GM18907 (cell line): ENCODE results near the gene GFAP.

ENCODE experiments used
- ATAC-seq: cut with Tn5 transposase; IDR thresholded peaks from one replicate; pipeline ENCODE4 v1.9.1; 2021; ENCODE audit warnings: mild to moderate bottlenecking, moderate library complexity; ENCODE audit not compliant: unreplicated experiment

GFAP gene

DNA sequence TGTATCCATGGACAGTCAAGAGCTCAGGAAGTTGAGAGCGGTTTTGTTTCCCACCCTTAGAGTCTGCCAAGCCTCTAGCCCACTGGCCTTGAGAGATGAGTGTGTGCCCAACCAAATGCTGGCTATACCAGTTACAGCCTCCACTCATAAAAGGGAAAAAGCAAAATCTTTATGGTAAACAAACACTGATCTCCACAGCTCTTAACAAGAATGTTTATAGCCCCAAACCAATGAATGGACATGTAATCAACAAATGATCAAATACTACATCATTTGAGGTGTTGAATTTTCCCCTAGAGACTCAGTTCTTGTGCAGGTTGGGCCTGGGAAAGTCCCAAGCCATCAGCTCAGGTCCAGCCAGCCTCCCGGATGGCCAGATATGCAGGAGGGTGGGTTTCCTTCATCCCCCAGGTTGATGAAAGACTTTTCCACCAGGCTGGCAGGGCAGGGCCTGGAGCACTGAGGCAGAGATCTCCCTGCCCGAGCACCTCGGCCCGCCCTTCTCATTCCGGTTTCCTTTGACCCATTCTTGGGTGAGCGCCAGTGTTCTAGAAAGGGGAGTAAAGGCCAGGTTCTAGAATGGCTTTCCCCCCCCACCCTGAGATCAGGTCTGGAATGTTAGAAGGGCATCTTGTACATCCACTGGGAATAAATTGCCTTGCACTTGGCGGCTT is 12.2 kb downstream of the GFAP start:
- ATAC-seq: no peak

DNA sequence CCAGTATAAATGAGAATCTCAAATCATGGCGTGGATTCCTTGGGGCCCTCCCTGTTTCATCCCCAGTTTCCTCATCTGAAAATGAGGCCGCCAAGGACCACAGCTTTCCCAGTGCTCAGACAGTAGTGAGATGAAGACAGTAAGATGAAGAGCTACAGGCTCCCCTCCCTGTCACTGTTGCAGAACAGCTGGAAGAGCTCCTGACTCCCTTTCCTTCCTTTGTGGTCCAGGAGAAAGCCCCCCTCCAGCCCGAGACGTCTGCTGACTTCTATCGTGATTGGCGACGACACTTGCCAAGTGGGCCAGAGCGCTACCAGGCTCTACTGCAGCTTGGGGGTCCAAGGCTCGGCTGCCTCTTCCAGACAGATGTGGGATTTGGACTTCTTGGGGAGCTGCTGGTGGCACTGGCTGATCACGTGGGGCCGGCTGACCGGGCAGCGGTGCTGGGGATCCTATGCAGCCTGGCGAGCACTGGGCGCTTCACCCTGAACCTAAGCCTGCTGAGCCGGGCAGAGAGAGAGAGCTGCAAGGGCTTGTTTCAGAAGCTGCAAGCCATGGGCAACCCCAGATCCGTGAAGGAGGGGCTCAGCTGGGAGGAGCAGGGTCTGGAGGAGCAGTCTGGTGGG is 13.1 kb downstream of the GFAP start:
- ATAC-seq: no peak

DNA sequence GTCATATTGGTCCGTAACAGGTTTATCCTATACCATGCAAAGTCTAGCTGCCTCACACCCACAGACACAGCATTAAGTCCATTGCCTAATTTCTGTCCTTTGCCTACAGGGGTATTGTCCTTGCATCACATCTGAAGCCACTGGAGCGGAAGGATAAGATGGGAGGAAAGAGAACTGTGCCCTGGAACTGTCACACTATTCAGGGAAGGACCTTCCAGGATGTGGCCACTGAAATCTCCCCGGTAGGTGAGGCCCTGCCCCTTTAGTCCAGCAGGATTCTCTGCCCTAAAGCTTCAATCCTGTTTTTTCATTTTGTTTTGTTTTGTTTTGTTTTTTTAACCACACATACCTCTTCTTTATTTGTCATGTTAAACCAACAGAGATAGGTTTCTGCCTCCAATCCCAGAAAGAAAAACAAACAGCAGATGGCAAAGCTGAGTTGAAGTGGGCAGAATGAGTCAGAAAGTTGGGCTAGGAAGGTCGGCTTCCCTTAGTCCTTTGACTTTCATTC is 13.8 kb downstream of the GFAP start:
- ATAC-seq: no peak

DNA sequence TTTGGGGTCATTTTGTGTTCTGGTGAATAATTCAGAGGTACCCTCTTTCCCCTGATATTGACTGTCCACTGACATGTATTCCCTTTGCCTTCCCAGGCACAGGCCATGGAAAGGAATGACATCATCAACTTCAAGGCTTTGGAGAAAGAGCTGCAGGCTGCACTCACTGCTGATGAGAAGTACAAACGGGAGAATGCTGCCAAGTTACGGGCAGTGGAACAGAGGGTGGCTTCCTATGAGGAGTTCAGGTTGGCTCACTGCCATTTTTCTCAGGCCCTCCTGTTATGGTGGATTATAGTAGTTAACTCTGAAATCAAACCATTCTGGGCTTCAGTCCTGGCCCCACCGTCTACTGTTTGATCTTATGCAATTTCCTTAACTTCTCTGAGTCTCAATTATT is 14.4 kb downstream of the GFAP start:
- ATAC-seq: no peak

DNA sequence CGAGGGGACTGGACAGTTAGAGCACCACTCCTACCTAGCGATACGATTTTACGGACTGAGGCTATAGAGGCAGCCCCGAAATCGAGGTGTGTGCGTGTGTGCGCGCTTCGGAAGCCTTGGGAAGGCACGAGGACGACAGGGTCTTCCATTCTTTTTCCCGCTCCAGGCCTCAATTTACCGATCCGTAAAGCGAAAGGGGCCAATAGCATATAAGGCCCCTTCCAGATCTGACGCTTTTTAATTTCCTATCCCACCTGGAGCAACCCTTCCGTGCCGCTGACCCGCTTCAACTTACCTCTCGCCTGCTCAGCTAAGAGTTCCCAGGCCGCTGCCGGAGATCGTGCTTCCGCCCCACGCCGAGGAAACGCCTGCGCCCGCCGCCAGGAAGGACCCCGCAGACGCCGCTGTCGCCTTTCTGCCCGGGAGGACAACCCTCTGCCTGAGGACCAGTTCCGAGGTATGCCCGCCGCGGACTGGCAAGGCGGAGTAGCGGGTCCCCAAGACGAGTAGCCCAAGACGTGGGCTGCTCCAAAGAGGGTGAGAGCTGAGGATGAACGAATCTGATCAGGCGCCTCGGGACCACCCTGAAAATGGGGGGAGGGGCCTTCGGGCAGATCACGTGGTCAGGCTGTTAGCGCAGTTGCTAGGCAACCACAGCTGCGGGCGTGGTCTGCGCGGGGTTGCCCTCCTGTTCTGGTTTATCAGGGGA is 16.1 kb downstream of the GFAP start, which contains the start of gene EFTUD2:
TSS of gene EFTUD2 (minus strand) at position 372 of the 709 bp plus-strand sequence. CDS start 4,924 bp downstream, outside the sequence.
- ATAC-seq: peak; percentile 79

DNA sequence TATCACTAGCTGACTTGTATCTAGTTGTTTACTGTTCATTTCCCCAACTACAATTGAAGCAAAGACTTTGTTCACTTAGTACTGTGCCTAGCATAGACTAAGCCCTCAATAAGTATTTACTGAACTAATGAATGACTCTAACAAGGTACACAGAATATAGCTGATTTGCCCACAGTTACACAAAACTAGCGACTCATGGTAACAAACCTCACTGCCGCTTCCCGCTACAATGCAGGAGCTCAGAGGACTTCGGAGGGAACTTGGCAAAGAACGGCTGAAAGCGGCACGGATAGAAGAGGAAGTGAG is 16.6 kb downstream of the GFAP start:
- no peak for ATAC-seq

DNA sequence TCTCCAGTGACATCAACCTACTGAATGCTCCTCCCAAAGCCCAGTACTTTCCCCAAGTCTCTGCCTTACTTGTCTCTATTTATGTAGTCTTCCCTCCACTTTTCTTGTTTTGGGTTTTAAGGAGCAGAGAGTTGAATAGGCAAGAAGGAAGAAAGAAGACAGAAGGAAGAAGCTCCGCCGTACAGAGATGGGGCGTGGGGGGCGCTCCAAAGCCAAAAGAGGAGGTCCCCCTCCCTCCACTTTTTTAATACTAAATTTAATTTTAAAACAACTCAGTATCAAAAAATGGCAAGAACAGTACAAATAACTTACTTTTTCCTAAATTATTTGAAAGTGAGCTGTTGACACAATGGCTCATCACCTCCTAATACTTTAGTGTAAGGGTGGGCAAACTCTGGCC is 20.7 kb downstream of the GFAP start:
- no peak for ATAC-seq

DNA sequence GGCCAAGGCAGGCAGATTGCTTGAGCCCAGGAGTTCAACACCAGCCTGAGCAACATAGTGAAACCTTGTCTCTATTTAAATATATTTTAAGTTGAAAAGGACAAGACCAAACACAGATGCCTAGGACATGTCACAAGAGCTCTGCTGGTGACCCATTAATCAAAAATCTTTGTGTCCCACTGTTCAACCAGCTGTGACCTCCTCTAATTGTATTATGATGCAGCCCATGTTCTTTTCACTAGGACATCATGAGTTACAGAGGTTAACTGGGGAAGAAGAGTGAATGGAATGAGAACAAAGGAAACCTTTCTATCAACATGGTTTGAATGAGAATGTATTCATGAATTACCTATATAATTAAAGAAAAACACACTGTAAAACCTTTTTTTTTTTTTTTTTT is 23.1 kb downstream of the GFAP start:
- no peak for ATAC-seq

DNA sequence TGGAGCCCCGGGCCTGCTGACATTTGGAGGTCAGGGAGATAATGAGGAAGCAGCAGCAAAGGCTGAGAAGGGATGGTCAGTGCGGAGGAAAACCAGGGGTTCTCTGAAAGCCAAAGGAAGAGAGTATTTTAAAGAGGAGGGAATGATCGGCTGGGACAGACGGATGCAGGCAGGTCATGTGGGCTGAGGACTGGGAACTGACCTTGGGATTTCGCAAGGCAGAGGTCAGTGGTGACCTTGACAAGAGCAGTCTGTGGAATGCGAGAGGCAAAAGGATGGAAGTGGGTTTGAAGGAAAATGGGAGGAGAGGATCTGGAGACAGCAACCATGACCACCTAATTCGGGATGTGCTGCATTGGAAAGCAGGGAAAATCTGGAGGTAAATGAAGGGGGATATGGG is 26.3 kb downstream of the GFAP start:
- no peak for ATAC-seq

DNA sequence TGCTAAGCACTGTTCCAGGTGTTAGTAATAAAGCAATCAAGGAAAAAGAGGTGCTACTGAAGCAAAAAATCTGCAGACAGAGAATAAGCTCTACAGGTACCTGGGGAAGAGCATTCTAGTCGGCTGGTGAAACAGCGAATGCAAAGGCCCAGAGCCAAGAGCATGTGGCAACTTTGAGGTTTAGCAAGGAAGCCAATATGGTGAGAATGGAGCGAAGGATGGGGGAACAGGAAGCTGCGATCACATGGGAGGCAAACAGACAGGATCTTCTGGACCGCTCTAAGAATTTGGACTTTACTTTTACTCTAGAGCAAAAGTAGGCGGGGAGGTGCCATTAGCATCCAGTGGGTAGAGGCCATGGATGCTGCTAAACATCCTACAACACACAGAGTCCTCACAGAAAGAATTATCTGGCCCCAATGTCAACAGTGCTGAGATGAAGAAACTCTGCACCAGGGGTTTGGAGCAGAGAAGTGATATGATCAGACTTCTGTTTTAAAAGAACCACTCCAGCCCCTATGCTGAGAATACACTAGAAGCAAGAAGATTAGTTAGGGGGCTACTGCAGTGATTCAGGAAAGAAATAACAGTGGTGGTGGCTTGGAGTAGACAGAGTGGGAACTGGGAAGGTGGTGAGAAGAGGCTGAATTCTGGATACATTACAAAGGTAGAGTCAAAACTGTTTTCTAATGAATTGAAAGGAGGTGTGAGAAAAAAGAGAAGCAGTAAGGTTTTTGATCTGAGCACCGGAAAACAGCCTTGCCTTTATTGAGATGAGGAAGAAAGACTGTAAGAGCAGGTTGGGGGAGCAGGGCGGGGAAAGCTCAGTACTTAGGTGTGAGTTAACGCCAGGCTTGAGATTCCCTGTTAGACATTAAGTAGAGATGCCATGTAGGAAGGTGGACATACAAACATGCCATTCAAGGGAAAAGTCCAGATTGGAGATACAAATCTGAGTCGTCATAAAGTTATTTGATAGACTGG is 27.0 kb downstream of the GFAP start:
- no peak for ATAC-seq

DNA sequence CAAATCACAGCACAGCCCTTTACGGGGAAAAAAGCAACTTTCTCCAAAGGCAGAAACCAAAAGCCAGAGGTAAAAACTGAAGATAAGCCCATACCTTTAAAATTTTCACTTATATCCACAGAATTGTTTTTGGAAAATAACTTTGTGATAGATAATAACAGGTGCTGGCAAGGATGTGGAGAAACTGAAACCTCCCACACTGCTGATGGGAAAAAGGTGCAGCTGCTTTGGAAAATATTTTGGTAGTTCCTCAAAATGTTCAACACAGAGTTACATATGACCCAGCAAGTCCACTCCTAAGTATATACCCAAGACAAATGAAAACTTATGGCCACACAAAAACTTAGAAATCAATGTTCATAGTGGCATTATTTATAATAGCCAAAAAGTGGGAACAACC is 28.3 kb downstream of the GFAP start:
- no peak for ATAC-seq

DNA sequence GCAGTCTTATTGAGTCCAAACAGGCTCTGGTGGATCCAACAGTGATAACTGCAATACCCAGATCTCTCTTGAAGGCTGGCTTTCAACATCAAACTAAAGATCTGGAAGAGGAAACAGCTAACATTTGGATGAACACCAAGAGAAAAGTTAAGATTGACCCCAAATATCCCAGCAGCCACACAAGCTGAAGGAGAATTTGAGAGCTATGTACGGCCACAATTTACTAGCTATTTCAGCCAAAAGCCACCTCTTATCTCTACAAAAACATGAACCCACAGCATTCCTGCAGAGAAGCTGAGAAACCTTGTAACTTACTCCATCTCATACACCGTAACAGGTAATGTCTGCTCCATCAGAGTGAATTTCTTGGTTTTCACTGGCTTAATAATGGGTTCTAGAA is 30.4 kb downstream of the GFAP start:
- ATAC-seq: no peak

DNA sequence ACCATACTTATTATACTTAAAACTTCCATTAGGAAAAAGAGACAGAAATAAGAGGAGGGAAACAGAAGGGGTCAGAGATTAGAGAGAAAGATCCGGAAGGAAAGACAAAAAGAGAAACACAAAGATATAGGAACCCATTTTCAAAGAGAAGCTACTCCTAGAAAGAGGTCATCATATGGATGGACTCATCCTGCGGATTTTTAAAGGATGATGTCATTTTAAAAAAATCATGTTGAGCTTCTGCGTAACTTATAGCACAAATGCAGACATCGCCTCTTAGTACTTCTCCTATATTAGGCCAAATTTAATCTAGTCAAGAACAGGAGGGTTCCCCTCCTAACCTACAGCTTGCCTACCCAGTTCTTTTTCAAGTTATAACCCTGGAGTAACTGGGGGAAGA is 34.2 kb downstream of the GFAP start:
- no peak for ATAC-seq

DNA sequence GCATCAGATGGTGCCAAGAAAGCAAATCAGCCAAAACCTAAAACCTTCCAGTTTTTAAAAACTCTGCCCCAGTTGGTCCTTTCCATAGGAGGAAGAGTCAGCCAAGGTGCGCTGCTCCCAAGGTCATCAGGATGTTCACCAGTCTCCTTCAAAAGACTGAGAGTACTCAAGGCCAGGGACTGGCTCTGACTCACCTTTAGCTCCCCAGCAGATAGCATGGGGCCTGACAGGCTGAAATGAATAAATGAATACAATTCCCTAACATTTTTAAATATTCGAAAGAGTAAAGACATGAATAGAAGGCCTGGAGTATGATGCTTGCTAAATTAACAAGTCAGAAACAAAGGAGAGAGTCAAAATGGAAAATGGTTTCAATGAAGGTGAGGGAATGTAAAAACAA is 35.2 kb downstream of the GFAP start:
- no peak for ATAC-seq

DNA sequence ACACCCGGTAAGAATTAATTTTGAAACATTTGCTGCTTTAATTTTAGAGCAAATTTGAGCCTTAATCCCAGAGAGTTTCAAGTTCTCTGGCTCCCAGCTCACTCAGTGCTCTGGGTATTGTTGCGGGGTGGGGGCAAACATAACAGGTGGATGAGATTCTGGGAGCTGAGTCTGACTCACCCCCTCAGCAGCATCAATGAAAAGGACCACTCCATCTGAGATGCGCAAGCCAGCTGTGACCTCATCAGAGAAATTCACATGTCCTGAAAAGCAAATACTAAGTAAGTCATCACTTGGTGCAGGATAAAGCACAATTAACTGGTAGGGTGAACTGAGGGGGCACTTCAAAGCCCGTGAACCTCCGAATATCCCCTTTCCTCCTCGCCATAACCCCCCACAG is 35.9 kb downstream of the GFAP start:
- no peak for ATAC-seq

DNA sequence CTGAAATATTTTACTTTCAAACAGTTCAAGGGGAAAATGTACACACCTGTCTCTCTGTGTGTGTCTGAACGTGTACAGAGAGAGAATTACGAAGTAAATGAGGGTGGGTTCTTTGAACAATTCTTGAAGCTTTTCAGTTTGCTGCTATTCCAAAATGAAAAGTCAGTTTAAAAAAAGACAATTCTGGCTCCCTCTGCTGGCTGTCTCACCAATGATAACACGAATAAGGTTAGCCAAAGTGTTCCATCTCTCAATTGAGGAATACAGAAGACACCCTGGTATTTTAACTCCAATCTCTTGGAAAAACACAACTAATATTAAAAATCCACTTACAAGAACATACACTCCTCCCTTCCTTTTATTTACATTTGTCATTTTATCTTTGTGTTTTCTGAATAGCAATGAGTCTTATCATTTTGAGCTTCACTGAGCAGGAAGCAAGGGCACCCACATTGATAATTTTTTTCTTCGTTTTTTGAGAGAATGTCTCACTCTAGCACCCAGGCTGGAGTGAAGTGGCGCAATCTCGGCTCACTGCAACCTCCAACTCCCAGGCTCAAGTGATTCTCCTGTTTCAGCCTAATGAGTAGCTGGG is 36.6 kb downstream of the GFAP start:
- no peak for ATAC-seq

DNA sequence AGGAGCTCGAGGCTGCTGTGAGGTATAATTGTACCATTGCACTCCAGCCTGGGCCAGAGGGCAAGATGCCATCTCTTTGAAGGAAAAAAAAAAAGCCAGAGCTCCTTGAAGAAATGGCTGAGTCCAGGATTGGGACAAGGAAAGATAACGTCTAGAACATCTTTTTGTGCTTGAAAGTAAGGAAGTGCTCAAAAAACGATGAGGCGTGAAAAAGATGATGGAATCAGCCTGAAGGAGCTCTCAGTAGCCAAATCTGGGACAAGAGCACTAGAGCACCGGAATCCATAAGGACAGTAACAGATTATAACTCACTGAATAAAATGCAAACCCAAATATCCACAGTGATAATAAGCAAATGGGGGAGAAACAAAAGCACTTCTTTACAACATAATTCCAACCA is 38.2 kb downstream of the GFAP start:
- no peak for ATAC-seq

DNA sequence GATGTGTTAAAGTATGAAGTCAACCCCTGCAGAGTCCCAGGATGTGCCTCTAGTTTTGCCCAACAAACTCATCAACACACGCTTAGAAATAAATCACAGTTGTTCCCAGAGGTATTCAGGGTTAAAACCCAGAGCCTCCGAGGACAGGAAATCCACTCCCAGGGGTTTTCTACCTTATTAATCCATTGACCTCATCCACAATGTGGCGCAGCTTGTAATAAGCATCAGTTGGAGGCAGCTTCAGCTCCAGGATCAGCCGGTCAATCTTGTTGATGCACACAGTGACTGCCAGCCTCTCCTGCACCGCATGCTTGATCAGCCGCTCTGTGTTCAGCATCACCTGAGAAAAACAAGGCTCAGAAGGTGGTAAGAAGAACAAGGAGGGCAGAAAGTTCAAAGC is 39.5 kb downstream of the GFAP start:
- no peak for ATAC-seq

DNA sequence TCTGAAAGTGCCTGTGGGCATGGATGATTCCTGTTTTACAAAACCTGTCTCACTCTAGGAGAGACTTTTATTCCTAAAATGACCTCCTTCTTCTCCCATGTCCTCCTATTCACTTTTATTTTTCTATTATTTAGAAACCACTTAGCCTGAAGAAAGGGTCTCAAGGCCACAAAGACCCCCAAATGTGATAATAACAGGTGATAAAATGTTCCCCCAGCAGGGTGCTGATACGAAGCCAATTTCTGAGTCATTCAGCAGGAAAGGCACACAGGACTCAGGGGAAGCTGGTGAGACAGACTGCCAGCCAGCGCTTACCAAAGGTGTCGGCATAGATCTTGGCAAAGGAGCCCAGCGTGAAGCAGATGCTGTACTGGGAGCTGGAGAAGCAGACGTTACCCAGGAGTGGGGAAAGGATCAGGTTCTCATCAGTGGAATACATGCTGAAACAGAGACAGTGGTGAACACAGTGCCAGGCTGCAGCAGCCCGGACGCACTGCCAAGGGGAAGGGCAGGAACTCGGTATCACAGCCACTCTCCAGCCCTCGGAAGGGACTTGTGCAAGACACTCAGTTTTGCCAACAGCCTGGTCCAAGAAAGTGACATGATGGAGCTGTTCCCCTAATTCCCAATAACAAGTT is 43.0 kb downstream of the GFAP start:
- no peak for ATAC-seq

DNA sequence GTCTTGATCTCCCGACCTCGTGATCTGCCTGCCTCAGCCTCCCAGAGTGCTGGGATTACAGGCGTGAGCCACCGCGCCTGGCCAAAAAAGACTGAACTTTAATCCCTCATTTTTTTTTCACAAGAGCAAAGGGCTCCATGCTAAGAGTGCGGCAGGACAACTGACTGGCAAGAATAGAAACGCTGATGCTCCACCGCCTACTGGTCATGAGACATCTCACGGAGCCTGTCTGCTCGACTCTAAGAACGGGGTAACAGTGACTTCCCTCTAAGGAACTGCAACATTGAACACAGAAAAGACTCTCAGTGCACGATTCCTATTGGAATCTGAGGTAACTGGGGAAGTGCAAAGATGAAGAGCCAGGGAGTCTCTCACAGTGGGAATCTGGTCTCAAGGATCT is 43.7 kb downstream of the GFAP start:
- no peak for ATAC-seq
